H9 (cell line): Measurements from ENCODE around the gene CLOCK. TPM values are rescaled to one million over a fixed set of nuclear protein-coding genes. Genes with fewer than 3 reads are reported as not detected.

Experiments
- DNase-seq: peaks from one replicate; pipeline ENCODE4 v3.0.0-alpha.2; 2017
- H2AFZ ChIP-seq: one replicate; pipeline ENCODE4 v1.6.1; 2013; ENCODE audit warnings: mild to moderate bottlenecking, low read length, control low read depth, moderate library complexity
- H2AK5ac ChIP-seq: 2 replicates; pipeline ENCODE4 v1.6.1; 2013; ENCODE audit warnings: low read length, control low read depth, mixed read lengths; ENCODE audit not compliant: insufficient read length
- H2BK120ac ChIP-seq: one replicate; pipeline ENCODE4 v1.6.1; 2013; ENCODE audit warnings: low read depth, mild to moderate bottlenecking, low read length, control low read depth, inconsistent platforms; ENCODE audit not compliant: poor library complexity, severe bottlenecking
- H2BK12ac ChIP-seq: 2 replicates; pipeline ENCODE4 v1.6.1; 2013; ENCODE audit warnings: low read length, control low read depth, mixed read lengths, low read depth; ENCODE audit not compliant: insufficient read length
- H2BK15ac ChIP-seq: 2 replicates; pipeline ENCODE4 v1.6.1; 2013; ENCODE audit warnings: low read depth, low read length, control low read depth
- H2BK20ac ChIP-seq: one replicate; pipeline ENCODE4 v1.6.1; 2013; ENCODE audit warnings: low read depth, mild to moderate bottlenecking, low read length, control low read depth, inconsistent platforms; ENCODE audit not compliant: poor library complexity, severe bottlenecking
- H2BK5ac ChIP-seq: 2 replicates; pipeline ENCODE4 v1.6.1; 2013; ENCODE audit warnings: low read length, control low read depth, mixed read lengths; ENCODE audit not compliant: insufficient read length
- H3K14ac ChIP-seq: 2 replicates; pipeline ENCODE4 v1.6.1; 2013; ENCODE audit warnings: low read length, control low read depth; ENCODE audit not compliant: insufficient read depth
- H3K18ac ChIP-seq: 2 replicates; pipeline ENCODE4 v1.6.1; 2013; ENCODE audit warnings: low read depth, mild to moderate bottlenecking, mixed read lengths, low read length, control low read depth; ENCODE audit not compliant: insufficient read length
- H3K23ac ChIP-seq: 2 replicates; pipeline ENCODE4 v1.6.1; 2013; ENCODE audit warnings: low read length, control low read depth, mixed read lengths, low read depth; ENCODE audit not compliant: insufficient read length
- H3K23me2 ChIP-seq: 2 replicates; pipeline ENCODE4 v1.6.1; 2013; ENCODE audit warnings: low read depth, mild to moderate bottlenecking, mixed read lengths, low read length, control low read depth; ENCODE audit not compliant: insufficient read length, poor library complexity, severe bottlenecking
- H3K27ac ChIP-seq: 2 replicates; pipeline ENCODE4 v1.5.1; 2013; ENCODE audit warnings: low read length, control low read depth, mixed read lengths, low read depth; ENCODE audit not compliant: insufficient read length
- H3K27me3 ChIP-seq: 2 replicates; pipeline ENCODE4 v1.6.1; 2013; ENCODE audit warnings: low read length, control low read depth, inconsistent platforms; ENCODE audit not compliant: insufficient read depth
- H3K4ac ChIP-seq: 2 replicates; pipeline ENCODE4 v1.6.1; 2013; ENCODE audit warnings: low read depth, mild to moderate bottlenecking, control low read depth, inconsistent platforms, low read length, moderate library complexity
- H3K4me1 ChIP-seq: 2 replicates; pipeline ENCODE4 v1.6.1; 2013; ENCODE audit warnings: low read length, control low read depth, inconsistent platforms; ENCODE audit not compliant: insufficient read depth
- H3K4me2 ChIP-seq: 2 replicates; pipeline ENCODE4 v1.6.1; 2013; ENCODE audit warnings: low read length, control low read depth, mixed read lengths; ENCODE audit not compliant: insufficient read length, insufficient read depth
- H3K56ac ChIP-seq: 2 replicates; pipeline ENCODE4 v1.6.1; 2013; ENCODE audit warnings: low read depth, mild to moderate bottlenecking, mixed read lengths, low read length, control low read depth; ENCODE audit not compliant: insufficient read length
- H3K79me1 ChIP-seq: 2 replicates; pipeline ENCODE4 v1.6.1; 2013; ENCODE audit warnings: low read depth, mild to moderate bottlenecking, moderate library complexity, low read length, control low read depth, inconsistent platforms; ENCODE audit not compliant: insufficient read depth, poor library complexity, severe bottlenecking
- H3K79me2 ChIP-seq: 2 replicates; pipeline ENCODE4 v1.6.1; 2013; ENCODE audit warnings: low read length, control low read depth, inconsistent platforms; ENCODE audit not compliant: insufficient read depth
- H3K9ac ChIP-seq: 2 replicates; pipeline ENCODE4 v1.6.1; 2013; ENCODE audit warnings: low read length, control low read depth, mixed read lengths; ENCODE audit not compliant: insufficient read length; ENCODE audit errors: extremely low read depth
- H3K9me3 ChIP-seq: one replicate; pipeline ENCODE4 v1.6.1; 2013; ENCODE audit warnings: low read depth, low read length, inconsistent platforms; ENCODE audit not compliant: control insufficient read depth
- H3T11ph ChIP-seq: one replicate; pipeline ENCODE4 v1.6.1; 2013; ENCODE audit warnings: mild to moderate bottlenecking, low read length, control low read depth, inconsistent platforms
- H4K20me1 ChIP-seq: one replicate; pipeline ENCODE4 v1.6.1; 2013; ENCODE audit not compliant: control insufficient read depth, insufficient read length, insufficient read depth
- H4K5ac ChIP-seq: 2 replicates; pipeline ENCODE4 v1.6.1; 2013; ENCODE audit warnings: low read depth, mild to moderate bottlenecking, mixed read lengths, low read length, control low read depth; ENCODE audit not compliant: insufficient read length
- H4K8ac ChIP-seq: replicated peaks from 2 replicates; pipeline ENCODE4 v1.6.1; 2013; ENCODE audit warnings: low read length, control low read depth, mixed read lengths, low read depth; ENCODE audit not compliant: insufficient read length
- H4K91ac ChIP-seq: 2 replicates; pipeline ENCODE4 v1.6.1; 2013; ENCODE audit warnings: low read depth, mild to moderate bottlenecking, moderate library complexity, mixed read lengths, low read length, control low read depth; ENCODE audit not compliant: insufficient read length
- H3K27ac Mint-ChIP-seq, 3 experiments: 2 replicates in 2 of 3; 3 replicates in 1 of 3; pipeline ENCODE4 v1.8.0; 2020 to 2021; ENCODE audit warnings: mixed read lengths in 3 of 3, mild to moderate bottlenecking in 1 of 3, moderate library complexity in 1 of 3
- H3K27me3 Mint-ChIP-seq: 2 replicates; pipeline ENCODE4 v1.8.0; 2021; ENCODE audit warnings: low read depth, mild to moderate bottlenecking, moderate library complexity, mixed read lengths
- H3K36me3 Mint-ChIP-seq, 3 experiments: 2 replicates in 2 of 3; 3 replicates in 1 of 3; pipeline ENCODE4 v1.8.0; 2020 to 2021; ENCODE audit warnings: low read depth in 3 of 3, mixed read lengths in 3 of 3; ENCODE audit not compliant: insufficient read depth in 1 of 3
- H3K4me1 Mint-ChIP-seq, 2 experiments: 2 replicates each; pipeline ENCODE4 v1.8.0; 2020; ENCODE audit warnings: mixed read lengths in 2 of 2
- H3K4me3 Mint-ChIP-seq, 2 experiments: 2 replicates in 1 of 2; 3 replicates in 1 of 2; pipeline ENCODE4 v1.8.0; 2020 to 2021; ENCODE audit warnings: mild to moderate bottlenecking in 2 of 2, mixed read lengths in 2 of 2, moderate library complexity in 1 of 2
- H3K9me3 Mint-ChIP-seq, 2 experiments: 2 replicates in 1 of 2; 3 replicates in 1 of 2; pipeline ENCODE4 v1.8.0; 2020; ENCODE audit warnings: mild to moderate bottlenecking in 2 of 2, mixed read lengths in 2 of 2, moderate library complexity in 1 of 2
- CTCF ChIP-seq: fragments of 200-600 bp; sonication (generic); conservative IDR thresholded peaks from 3 replicates; pipeline ENCODE4 v1.8.0; 2021; ENCODE audit warnings: antibody characterized with exemption, mild to moderate bottlenecking
- WGBS: extraction: QIAGEN DNeasy Blood & Tissue Kit; methylation state at CpG from one replicate; pipeline ENCODE4 v1.1.7; 2013; ENCODE audit warnings: missing lambda C conversion rate, low lambda C conversion rate, mixed read lengths; ENCODE audit not compliant: insufficient read length; ENCODE audit errors: extremely low coverage; 5-methylcytosine and 5-hydroxymethylcytosine counted together
- total RNA-seq: library from RNA; stranded (reverse); gene quantifications from 2 replicates; pipeline ENCODE4 v1.2.1, GENCODE V29; 2021

Gene CLOCK
- total RNA-seq, 1 experiment from 2014 or later = 16.2 TPM

GRCh38 chr4:55437356-55437796, 109.3 kb downstream of the CLOCK start:
- no peak overlapping the region for H3T11ph ChIP-seq
- H3K27me3 ChIP-seq = no peaks in the 10 kb centered on the region
- H2BK15ac ChIP-seq = no peak overlapping the region
- TF ChIP-seq CTCF = no peak
- H3K14ac ChIP-seq = no peak overlapping the region
- H2AK5ac ChIP-seq = no peak overlapping the region
- Mint-ChIP-seq H3K27me3 (no peaks in the 10 kb centered on the region), H3K27ac (no peak overlapping the region), H3K4me3 (no peak overlapping the region), H3K36me3 (peaks cover 16 to 46% (median 38%) of the 10 kb centered on the region in 3 experiments; a peak in 6 of 7 replicates), H3K9me3 (no peaks in the 10 kb centered on the region), H3K4me1 (peaks cover 18 to 32% of the 10 kb centered on the region in 2 experiments)
- H3K4me1 ChIP-seq = no peaks in the 10 kb centered on the region
- no peaks in the 10 kb centered on the region for H4K20me1 ChIP-seq
- H2BK12ac ChIP-seq = no peak overlapping the region
- H4K91ac ChIP-seq = no peak overlapping the region
- H3K27ac ChIP-seq = no peak overlapping the region
- no peak overlapping the region for H4K5ac ChIP-seq
- no peak overlapping the region for H3K4ac ChIP-seq
- no peak overlapping the region for H4K8ac ChIP-seq
- no peak overlapping the region for H3K9ac ChIP-seq
- no peak overlapping the region for H3K4me2 ChIP-seq
- no peak overlapping the region for H2BK120ac ChIP-seq
- no peak overlapping the region for H2BK20ac ChIP-seq
- H3K18ac ChIP-seq = no peak overlapping the region
- H2BK5ac ChIP-seq = no peak overlapping the region
- no peaks in the 10 kb centered on the region for H3K9me3 ChIP-seq
- H3K79me2 ChIP-seq = no peaks in the 10 kb centered on the region
- no peak overlapping the region for H2AFZ ChIP-seq
- no peak overlapping the region for H3K56ac ChIP-seq
- DNase-seq = no peak
- H3K79me1 ChIP-seq = no peaks in the 10 kb centered on the region
- H3K23ac ChIP-seq = no peak overlapping the region
- WGBS = no CpG with 5 or more reads among the region's 5 CpGs
- no peaks in the 10 kb centered on the region for H3K23me2 ChIP-seq
